HepG2 (cell line): ENCODE measurements around the gene COX7A2L. TPM values are rescaled to one million over a fixed set of nuclear protein-coding genes. Genes with fewer than 3 reads are reported as not detected.

Experiments
- ATAC-seq: fragments of 200-7000 bp; cut with Tn5 transposase; 3 replicates; pipeline ENCODE4 v1.9.1; 2020; ENCODE audit warnings: mild to moderate bottlenecking, moderate library complexity
- BruUV-seq: library from RNA; stranded (reverse); fragments of 400-500 nt; replicated peaks from 2 replicates; lab custom pipeline; 2021; lab: Mats Ljungman, UMichigan
- CTCF ChIA-PET: fragments of 300-600 bp; formaldehyde crosslinking; extraction: SDS; loops from one replicate; lab custom pipeline; 2021; ENCODE audit warnings: low total read pairs, inconsistent platforms, low intra/inter-chr PET ratio; lab: Yijun Ruan, JAX
- POLR2A ChIA-PET: fragments of 350-600 bp; sonication (Branson Sonifier 250); formaldehyde crosslinking; loops from one replicate; lab custom pipeline; 2020; ENCODE audit warnings: antibody characterized with exemption, inconsistent platforms; lab: Yijun Ruan, JAX
- DNase-seq: peaks from one replicate; pipeline ENCODE4 v3.0.0-alpha.2; 2015; ENCODE audit warnings: low spot score
- FAIRE-seq: peaks from 3 replicates; lab custom pipeline; 2011; peaks lifted over from hg19 to GRCh38; lab: Jason Lieb, UNC
- H2AFZ ChIP-seq: one replicate; pipeline ENCODE4 v1.6.1; 2011; ENCODE audit warnings: low read length, inconsistent platforms
- H3K27ac ChIP-seq: fragments of 300-600 bp; 3 replicates; pipeline ENCODE4 v1.8.0; 2011; ENCODE audit warnings: mixed run types, mild to moderate bottlenecking, mixed read lengths, low read length, inconsistent platforms; ENCODE audit not compliant: insufficient read depth; ENCODE audit errors: extremely low read length
- H3K27me3 ChIP-seq, 2 experiments: fragments of 200-600 bp in 1 of 2; 2 replicates in 1 of 2; 3 replicates in 1 of 2; pipeline versions ENCODE4 v1.6.0 to v1.8.0; 2011; ENCODE audit warnings: low read length in 2 of 2, mild to moderate bottlenecking in 2 of 2, moderate library complexity in 2 of 2, inconsistent platforms in 1 of 2; ENCODE audit not compliant: insufficient read depth in 2 of 2, control insufficient read depth in 1 of 2
- H3K36me3 ChIP-seq, 2 experiments: fragments of 200-600 bp in 1 of 2; replicated peaks in 1 of 2; 2 replicates in 1 of 2; 3 replicates in 1 of 2; pipeline versions ENCODE4 v1.5.1 to v1.8.0; 2011; ENCODE audit warnings: low read length in 2 of 2, inconsistent platforms in 1 of 2; ENCODE audit not compliant: insufficient read depth in 2 of 2, control insufficient read depth in 1 of 2
- H3K4me1 ChIP-seq: 2 replicates; pipeline ENCODE4 v1.5.1; 2012; ENCODE audit warnings: low read length, inconsistent platforms; ENCODE audit not compliant: insufficient read depth
- H3K4me2 ChIP-seq: 2 replicates; pipeline ENCODE4 v1.6.0; 2011; ENCODE audit warnings: low read depth, low read length, inconsistent platforms
- H3K4me3 ChIP-seq, 3 experiments: fragments of 200-600 bp in 1 of 3; sonication (generic), shearing (Covaris generic) in 1 of 3; replicated peaks in 1 of 3; 2 replicates each; pipeline ENCODE4 v1.5.1; 2011 to 2016; ENCODE audit warnings: low read length in 3 of 3, inconsistent platforms in 2 of 3, low read depth in 2 of 3, mild to moderate bottlenecking in 2 of 3, control low read depth in 1 of 3, mixed read lengths in 1 of 3; ENCODE audit not compliant: insufficient read depth in 1 of 3
- H3K79me2 ChIP-seq: one replicate; pipeline ENCODE4 v1.6.1; 2011; ENCODE audit warnings: low read length, inconsistent platforms; ENCODE audit not compliant: insufficient read depth
- H3K9ac ChIP-seq: 2 replicates; pipeline ENCODE4 v1.6.0; 2011; ENCODE audit warnings: mild to moderate bottlenecking, low read depth, low read length, inconsistent platforms; ENCODE audit not compliant: insufficient read depth
- H3K9me3 ChIP-seq: 2 replicates; pipeline ENCODE4 v1.5.1; 2012; ENCODE audit warnings: mild to moderate bottlenecking, low read length
- H4K20me1 ChIP-seq: 2 replicates; pipeline ENCODE4 v1.6.0; 2011; ENCODE audit warnings: inconsistent platforms, mild to moderate bottlenecking, low read length, moderate library complexity; ENCODE audit not compliant: insufficient read depth
- BORCS8-MEF2B ChIP-seq: sonication (generic); formaldehyde crosslinking; IDR thresholded peaks from 2 replicates; pipeline ENCODE4 v1.8.0; 2022; ENCODE audit warnings: mild to moderate bottlenecking, missing genetic modification reagents
- ISX ChIP-seq: sonication (generic); formaldehyde crosslinking; conservative IDR thresholded peaks from 2 replicates; pipeline ENCODE4 v1.5.0; 2020; ENCODE audit warnings: missing genetic modification reagents
- MED1 ChIP-seq: sonication (generic); formaldehyde crosslinking; IDR thresholded peaks from 2 replicates; pipeline ENCODE4 v1.4.0; 2020; ENCODE audit warnings: missing genetic modification reagents
- SSRP1 ChIP-seq: IDR thresholded peaks from 2 replicates; pipeline ENCODE4 v1.6.1; 2016; ENCODE audit warnings: control low read depth
- SYNCRIP ChIP-seq: fragments of 200-400 bp; formaldehyde crosslinking; IDR thresholded peaks from 2 replicates; pipeline ENCODE4 v1.6.1; 2018; ENCODE audit warnings: mild to moderate bottlenecking, low read depth, low read length; ENCODE audit not compliant: insufficient read depth
- TEAD2 ChIP-seq: sonication (generic); formaldehyde crosslinking; IDR thresholded peaks from 2 replicates; pipeline ENCODE4 v1.9.0; 2021; ENCODE audit warnings: missing genetic modification reagents
- YY1 ChIP-seq: IDR thresholded peaks from 2 replicates; pipeline ENCODE4 v1.6.1; 2011; ENCODE audit warnings: low read length, low read depth, moderate library complexity, mild to moderate bottlenecking; ENCODE audit not compliant: insufficient read depth, insufficient replicate concordance
- ZNF354B ChIP-seq: sonication (generic); formaldehyde crosslinking; IDR thresholded peaks from 2 replicates; pipeline ENCODE4 v1.8.0; 2022; ENCODE audit warnings: mild to moderate bottlenecking, missing genetic modification reagents
- ZNF362 ChIP-seq: sonication (generic); formaldehyde crosslinking; IDR thresholded peaks from 2 replicates; pipeline ENCODE4 v1.4.0; 2020; ENCODE audit warnings: missing genetic modification reagents, mild to moderate bottlenecking, borderline replicate concordance
- ZNF772 ChIP-seq: sonication (generic); formaldehyde crosslinking; IDR thresholded peaks from 2 replicates; pipeline ENCODE4 v1.5.0; 2020; ENCODE audit warnings: mild to moderate bottlenecking, missing genetic modification reagents
- ZNF816 ChIP-seq: sonication (generic); formaldehyde crosslinking; IDR thresholded peaks from 2 replicates; pipeline ENCODE4 v1.8.0; 2022; ENCODE audit warnings: missing genetic modification reagents, mild to moderate bottlenecking, borderline replicate concordance
- WGBS: methylation state at CpG from one replicate; pipeline ENCODE4 v1.1.6; 2017; ENCODE audit warnings: low lambda C conversion rate; 5-methylcytosine and 5-hydroxymethylcytosine counted together
- in situ Hi-C: cut with HindIII; loops from 2 replicates; pipeline ENCODE4 v1.10.0; 2017; ENCODE audit warnings: low pct_unique_long_range_greater_than_20kb; ENCODE audit not compliant: extremely low pct_ligation_motif_present
- intact Hi-C: fragments of 100-400 bp; cut with micrococcal nuclease; formaldehyde crosslinking; loops from one replicate; pipeline ENCODE4 v1.10.0; 2022; ENCODE audit not compliant: unreplicated experiment
- polyA plus RNA-seq, 8 experiments: library from polyadenylated mRNA; depleted of rRNA in 3 of 8; stranded (reverse) in 7 of 8; unstranded in 1 of 8; fragments of >200 nt; fragmentation: Illumina TruSeq in 4 of 8; extraction: Trizol in 4 of 8; gene quantifications; 2 replicates each; pipeline versions ENCODE4 v1.2.1 to v1.2.3, GENCODE V29; 2011 to 2016; ENCODE audit warnings: low read depth in 4 of 8, missing spikeins in 1 of 8, mixed read lengths in 1 of 8; ENCODE audit not compliant: insufficient read depth in 1 of 8
- total RNA-seq, 5 experiments: library from RNA; depleted of rRNA; stranded (reverse); fragments of >200 nt; fragmentation: Illumina TruSeq; extraction: Trizol; gene quantifications; 2 replicates each; pipeline ENCODE4 v1.2.3, GENCODE V29; 2016; ENCODE audit warnings: low read depth in 1 of 5
- TF ChIP-seq, protein P1 (sequence below): sonication (generic); formaldehyde crosslinking; IDR thresholded peaks from 2 replicates; pipeline ENCODE4 v1.4.0; 2020; ENCODE audit warnings: missing genetic modification reagents, mild to moderate bottlenecking, borderline replicate concordance
- TF ChIP-seq, protein P2 (sequence below): IDR thresholded peaks from 2 replicates; pipeline ENCODE4 v1.6.1; 2016; ENCODE audit warnings: low read depth

COX7A2L gene
- total and polyA plus RNA-seq, 2 of the 13 experiments (the other 11 are each of a cell fraction or from before 2014, with no cell fraction given): 155 to 201 TPM

- peaks cover 0 to 5% of the 10 kb centered on the region in 2 experiments; a peak in 4 of 5 replicates for H3K36me3 ChIP-seq
- no peak overlapping the region for H3K27ac ChIP-seq
- intact Hi-C loops (no loop called here), in situ Hi-C loops (no loop called here)
- no peak overlapping the region for H3K4me3 ChIP-seq
- BruUV-seq: no TSS peak
- ChIA-PET POLR2A (no interaction called here), CTCF (no interaction called here)
- peak; percentile 50 for DNase-seq
- WGBS: 93% methylated on average over 21 of the region's 21 CpGs
- H3K9me3 ChIP-seq: no peaks in the 10 kb centered on the region
- ATAC-seq: peak; percentile 17
- H3K4me1 ChIP-seq: peaks cover 30% of the 10 kb centered on the region
- no peak overlapping the region for H3K4me2 ChIP-seq
- H2AFZ ChIP-seq: no peak overlapping the region
- no peak overlapping the region for H3K9ac ChIP-seq
- no peak for FAIRE-seq
- H3K27me3 ChIP-seq: no peaks in the 10 kb centered on the region
- H3K79me2 ChIP-seq: peaks cover 9% of the 10 kb centered on the region
- H4K20me1 ChIP-seq: peaks cover 53% of the 10 kb centered on the region
- TF ChIP-seq MED1: peak; percentile 3; the same call in 1 of the 2 replicates
- peak; percentile 55; the same call in 1 of the 2 replicates for TF ChIP-seq ZNF772 (CRISPR knock-in tag)
- no peak for TF ChIP-seq ISX (CRISPR knock-in tag)
- TF ChIP-seq YY1: peak; percentile 11
- peak; percentile 34; the same call in 1 of the 2 replicates for TF ChIP-seq ZNF816 (CRISPR knock-in tag)
- TF ChIP-seq, protein P1, sequence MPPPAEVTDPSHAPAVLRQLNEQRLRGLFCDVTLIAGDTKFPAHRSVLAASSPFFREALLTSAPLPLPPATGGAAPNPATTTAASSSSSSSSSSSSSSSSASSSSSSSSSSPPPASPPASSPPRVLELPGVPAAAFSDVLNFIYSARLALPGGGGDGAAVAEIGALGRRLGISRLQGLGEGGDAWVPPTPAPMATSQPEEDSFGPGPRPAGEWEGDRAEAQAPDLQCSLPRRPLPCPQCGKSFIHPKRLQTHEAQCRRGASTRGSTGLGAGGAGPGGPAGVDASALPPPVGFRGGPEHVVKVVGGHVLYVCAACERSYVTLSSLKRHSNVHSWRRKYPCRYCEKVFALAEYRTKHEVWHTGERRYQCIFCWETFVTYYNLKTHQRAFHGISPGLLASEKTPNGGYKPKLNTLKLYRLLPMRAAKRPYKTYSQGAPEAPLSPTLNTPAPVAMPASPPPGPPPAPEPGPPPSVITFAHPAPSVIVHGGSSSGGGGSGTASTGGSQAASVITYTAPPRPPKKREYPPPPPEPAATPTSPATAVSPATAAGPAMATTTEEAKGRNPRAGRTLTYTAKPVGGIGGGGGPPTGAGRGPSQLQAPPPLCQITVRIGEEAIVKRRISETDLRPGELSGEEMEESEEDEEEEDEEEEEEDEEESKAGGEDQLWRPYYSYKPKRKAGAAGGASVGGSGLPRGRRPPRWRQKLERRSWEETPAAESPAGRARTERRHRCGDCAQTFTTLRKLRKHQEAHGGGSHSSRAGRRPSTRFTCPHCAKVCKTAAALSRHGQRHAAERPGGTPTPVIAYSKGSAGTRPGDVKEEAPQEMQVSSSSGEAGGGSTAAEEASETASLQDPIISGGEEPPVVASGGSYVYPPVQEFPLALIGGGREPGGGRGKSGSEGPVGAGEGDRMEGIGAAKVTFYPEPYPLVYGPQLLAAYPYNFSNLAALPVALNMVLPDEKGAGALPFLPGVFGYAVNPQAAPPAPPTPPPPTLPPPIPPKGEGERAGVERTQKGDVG (CRISPR knock-in tag): no peak
- TF ChIP-seq ZNF354B (CRISPR knock-in tag): peak; percentile 63; the same call in 1 of the 2 replicates
- TF ChIP-seq SSRP1: no peak
- TF ChIP-seq, protein P2, sequence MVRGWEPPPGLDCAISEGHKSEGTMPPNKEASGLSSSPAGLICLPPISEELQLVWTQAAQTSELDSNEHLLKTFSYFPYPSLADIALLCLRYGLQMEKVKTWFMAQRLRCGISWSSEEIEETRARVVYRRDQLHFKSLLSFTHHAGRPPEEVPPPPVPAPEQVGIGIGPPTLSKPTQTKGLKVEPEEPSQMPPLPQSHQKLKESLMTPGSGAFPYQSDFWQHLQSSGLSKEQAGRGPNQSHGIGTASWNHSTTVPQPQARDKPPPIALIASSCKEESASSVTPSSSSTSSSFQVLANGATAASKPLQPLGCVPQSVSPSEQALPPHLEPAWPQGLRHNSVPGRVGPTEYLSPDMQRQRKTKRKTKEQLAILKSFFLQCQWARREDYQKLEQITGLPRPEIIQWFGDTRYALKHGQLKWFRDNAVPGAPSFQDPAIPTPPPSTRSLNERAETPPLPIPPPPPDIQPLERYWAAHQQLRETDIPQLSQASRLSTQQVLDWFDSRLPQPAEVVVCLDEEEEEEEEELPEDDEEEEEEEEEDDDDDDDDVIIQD (CRISPR knock-in tag): no peak
- TF ChIP-seq BORCS8-MEF2B (CRISPR knock-in tag): peak; percentile 10; the same call in 1 of the 2 replicates
- TF ChIP-seq SYNCRIP: no peak
- TF ChIP-seq TEAD2: 0 out of 2 replicates have a peak, but pooled peaks have one; percentile 59
- no peak for TF ChIP-seq ZNF362 (CRISPR knock-in tag)
Observed at GRCh38 chr2:42339191-42339912, 21.7 kb downstream of the COX7A2L start.
